Measurements from ENCODE around the gene HPRT1.

HPRT1 gene

GRCh38 chrX:134501941-134502340 is 42.0 kb downstream of the HPRT1 start:
- Histone ChIP-seq H3K9ac (ENCODE audit: low read length) (no peak overlapping the region), H3K4me2 (ENCODE audit: low read length) (no peak overlapping the region), H2BK5ac (ENCODE audit: low read length) (no peak overlapping the region), H3K56ac (ENCODE audit: low read length) (no peak overlapping the region), H3K27me3 (ENCODE audit: insufficient read depth, low read length, poor library complexity) (no peaks in the 10 kb centered on the region), H3K27ac (ENCODE audit: low read depth, low read length) (no peak overlapping the region), H4K5ac (ENCODE audit: low read length) (no peak overlapping the region), H3K79me2 (ENCODE audit: control insufficient read depth, insufficient read depth, low read length) (no peaks in the 10 kb centered on the region), H2AK5ac (ENCODE audit: low read length) (no peak overlapping the region), H3K79me1 (ENCODE audit: low read length) (no peaks in the 10 kb centered on the region), H3K36me3 (ENCODE audit: control insufficient read depth, insufficient read depth, low read length) (no peaks in the 10 kb centered on the region), H3K23ac (ENCODE audit: low read length) (no peak overlapping the region), H4K8ac (ENCODE audit: low read depth, low read length) (no peak overlapping the region), H3K4me3 (ENCODE audit: low read length) (no peak overlapping the region), H3K4ac (ENCODE audit: low read depth, low read length) (no peak overlapping the region), H2BK15ac (replicated peaks; ENCODE audit: low read depth) (no peak overlapping the region), H3K18ac (ENCODE audit: low read length) (no peak overlapping the region), H3K4me1 (ENCODE audit: control insufficient read depth, low read depth, low read length) (no peaks in the 10 kb centered on the region), H2BK120ac (ENCODE audit: low read depth, low read length) (no peak overlapping the region)
- no peak for DNase-seq
- no CpG with 5 or more reads among the region's 2 CpGs for WGBS (ENCODE audit: extremely low coverage, insufficient coverage, low lambda C conversion rate)

GRCh38 chrX:134502686-134503085 is 42.7 kb downstream of the HPRT1 start:
- H4K8ac ChIP-seq (ENCODE audit: low read depth, low read length) = no peak overlapping the region
- no peak overlapping the region for H3K23ac ChIP-seq (ENCODE audit: low read length)
- H3K9ac ChIP-seq (ENCODE audit: low read length) = no peak overlapping the region
- no peak overlapping the region for H3K4ac ChIP-seq (ENCODE audit: low read depth, low read length)
- H3K4me2 ChIP-seq (ENCODE audit: low read length) = no peak overlapping the region
- no peak overlapping the region for H3K27ac ChIP-seq (ENCODE audit: low read depth, low read length)
- no peak overlapping the region for H2BK120ac ChIP-seq (ENCODE audit: low read depth, low read length)
- no peak overlapping the region for H3K18ac ChIP-seq (ENCODE audit: low read length)
- no peaks in the 10 kb centered on the region for H3K79me2 ChIP-seq (ENCODE audit: control insufficient read depth, insufficient read depth, low read length)
- no peaks in the 10 kb centered on the region for H3K27me3 ChIP-seq (ENCODE audit: insufficient read depth, low read length, poor library complexity)
- no peak overlapping the region for H2BK15ac ChIP-seq (replicated peaks; ENCODE audit: low read depth)
- H3K79me1 ChIP-seq (ENCODE audit: low read length) = no peaks in the 10 kb centered on the region
- H2AK5ac ChIP-seq (ENCODE audit: low read length) = no peak overlapping the region
- H3K4me1 ChIP-seq (ENCODE audit: control insufficient read depth, low read depth, low read length) = no peaks in the 10 kb centered on the region
- DNase-seq = no peak
- H4K5ac ChIP-seq (ENCODE audit: low read length) = no peak overlapping the region
- no peak overlapping the region for H2BK5ac ChIP-seq (ENCODE audit: low read length)
- H3K4me3 ChIP-seq (ENCODE audit: low read length) = no peak overlapping the region
- no peak overlapping the region for H3K56ac ChIP-seq (ENCODE audit: low read length)
- no peaks in the 10 kb centered on the region for H3K36me3 ChIP-seq (ENCODE audit: control insufficient read depth, insufficient read depth, low read length)

GRCh38 chrX:134512566-134512965 is 52.6 kb downstream of the HPRT1 start:
- no peak overlapping the region for H2AK5ac ChIP-seq (ENCODE audit: low read length)
- H3K4ac ChIP-seq (ENCODE audit: low read depth, low read length) = no peak overlapping the region
- H2BK15ac ChIP-seq (replicated peaks; ENCODE audit: low read depth) = no peak overlapping the region
- H4K8ac ChIP-seq (ENCODE audit: low read depth, low read length) = no peak overlapping the region
- no peak overlapping the region for H3K4me3 ChIP-seq (ENCODE audit: low read length)
- no peaks in the 10 kb centered on the region for H3K79me1 ChIP-seq (ENCODE audit: low read length)
- no peak overlapping the region for H3K9ac ChIP-seq (ENCODE audit: low read length)
- H3K18ac ChIP-seq (ENCODE audit: low read length) = no peak overlapping the region
- no peaks in the 10 kb centered on the region for H3K79me2 ChIP-seq (ENCODE audit: control insufficient read depth, insufficient read depth, low read length)
- no peak overlapping the region for H3K56ac ChIP-seq (ENCODE audit: low read length)
- WGBS (ENCODE audit: extremely low coverage, insufficient coverage, low lambda C conversion rate) = no CpG with 5 or more reads among the region's 9 CpGs
- no peak overlapping the region for H2BK120ac ChIP-seq (ENCODE audit: low read depth, low read length)
- no peaks in the 10 kb centered on the region for H3K27me3 ChIP-seq (ENCODE audit: insufficient read depth, low read length, poor library complexity)
- no peak overlapping the region for H3K23ac ChIP-seq (ENCODE audit: low read length)
- DNase-seq = peak; percentile 84
- no peaks in the 10 kb centered on the region for H3K4me1 ChIP-seq (ENCODE audit: control insufficient read depth, low read depth, low read length)
- no peak overlapping the region for H4K5ac ChIP-seq (ENCODE audit: low read length)
- no peak overlapping the region for H3K4me2 ChIP-seq (ENCODE audit: low read length)
- no peaks in the 10 kb centered on the region for H3K36me3 ChIP-seq (ENCODE audit: control insufficient read depth, insufficient read depth, low read length)
- no peak overlapping the region for H3K27ac ChIP-seq (ENCODE audit: low read depth, low read length)
- no peak overlapping the region for H2BK5ac ChIP-seq (ENCODE audit: low read length)

- Histone ChIP-seq H2BK15ac (replicated peaks; ENCODE audit: low read depth) (no peak overlapping the region), H3K27me3 (ENCODE audit: insufficient read depth, low read length, poor library complexity) (no peaks in the 10 kb centered on the region), H3K18ac (ENCODE audit: low read length) (no peak overlapping the region), H3K27ac (ENCODE audit: low read depth, low read length) (no peak overlapping the region), H2BK5ac (ENCODE audit: low read length) (no peak overlapping the region), H4K5ac (ENCODE audit: low read length) (no peak overlapping the region), H3K79me2 (ENCODE audit: control insufficient read depth, insufficient read depth, low read length) (no peaks in the 10 kb centered on the region), H3K56ac (ENCODE audit: low read length) (no peak overlapping the region), H3K4me1 (ENCODE audit: control insufficient read depth, low read depth, low read length) (no peaks in the 10 kb centered on the region), H3K4me3 (ENCODE audit: low read length) (no peak overlapping the region), H3K23ac (ENCODE audit: low read length) (no peak overlapping the region), H3K36me3 (ENCODE audit: control insufficient read depth, insufficient read depth, low read length) (no peaks in the 10 kb centered on the region), H3K4ac (ENCODE audit: low read depth, low read length) (no peak overlapping the region), H3K79me1 (ENCODE audit: low read length) (no peaks in the 10 kb centered on the region), H4K8ac (ENCODE audit: low read depth, low read length) (no peak overlapping the region), H3K9ac (ENCODE audit: low read length) (no peak overlapping the region), H3K4me2 (ENCODE audit: low read length) (no peak overlapping the region), H2BK120ac (ENCODE audit: low read depth, low read length) (no peak overlapping the region), H2AK5ac (ENCODE audit: low read length) (no peak overlapping the region)
- DNase-seq = no peak
- no CpG with 5 or more reads among the region's 3 CpGs for WGBS (ENCODE audit: extremely low coverage, insufficient coverage, low lambda C conversion rate)
Measured at GRCh38 chrX:134513091-134513490, 53.1 kb downstream of the HPRT1 start.

GRCh38 chrX:134520860-134521390 is 61.0 kb downstream of the HPRT1 start:
- H2BK120ac ChIP-seq (ENCODE audit: low read depth, low read length) = no peak overlapping the region
- H3K79me2 ChIP-seq (ENCODE audit: control insufficient read depth, insufficient read depth, low read length) = no peaks in the 10 kb centered on the region
- no peaks in the 10 kb centered on the region for H3K36me3 ChIP-seq (ENCODE audit: control insufficient read depth, insufficient read depth, low read length)
- H2BK15ac ChIP-seq (replicated peaks; ENCODE audit: low read depth) = no peak overlapping the region
- WGBS (ENCODE audit: extremely low coverage, insufficient coverage, low lambda C conversion rate) = no CpG with 5 or more reads among the region's 3 CpGs
- H3K27me3 ChIP-seq (ENCODE audit: insufficient read depth, low read length, poor library complexity) = no peaks in the 10 kb centered on the region
- H3K23ac ChIP-seq (ENCODE audit: low read length) = no peak overlapping the region
- no peak overlapping the region for H4K5ac ChIP-seq (ENCODE audit: low read length)
- no peak overlapping the region for H2AK5ac ChIP-seq (ENCODE audit: low read length)
- no peak overlapping the region for H3K27ac ChIP-seq (ENCODE audit: low read depth, low read length)
- H3K4me3 ChIP-seq (ENCODE audit: low read length) = no peak overlapping the region
- H3K4me2 ChIP-seq (ENCODE audit: low read length) = no peak overlapping the region
- H3K56ac ChIP-seq (ENCODE audit: low read length) = no peak overlapping the region
- no peak overlapping the region for H3K18ac ChIP-seq (ENCODE audit: low read length)
- no peak overlapping the region for H2BK5ac ChIP-seq (ENCODE audit: low read length)
- H4K8ac ChIP-seq (ENCODE audit: low read depth, low read length) = no peak overlapping the region
- H3K79me1 ChIP-seq (ENCODE audit: low read length) = no peaks in the 10 kb centered on the region
- H3K4ac ChIP-seq (ENCODE audit: low read depth, low read length) = no peak overlapping the region
- H3K4me1 ChIP-seq (ENCODE audit: control insufficient read depth, low read depth, low read length) = no peaks in the 10 kb centered on the region
- H3K9ac ChIP-seq (ENCODE audit: low read length) = no peak overlapping the region
- DNase-seq = peak; percentile 89

GRCh38 chrX:134524181-134524580 is 64.2 kb downstream of the HPRT1 start:
- H3K4me2 ChIP-seq (ENCODE audit: low read length) = no peak overlapping the region
- DNase-seq = no peak
- no peaks in the 10 kb centered on the region for H3K79me2 ChIP-seq (ENCODE audit: control insufficient read depth, insufficient read depth, low read length)
- no peak overlapping the region for H2BK5ac ChIP-seq (ENCODE audit: low read length)
- H3K79me1 ChIP-seq (ENCODE audit: low read length) = no peaks in the 10 kb centered on the region
- no peak overlapping the region for H3K4me3 ChIP-seq (ENCODE audit: low read length)
- no peaks in the 10 kb centered on the region for H3K36me3 ChIP-seq (ENCODE audit: control insufficient read depth, insufficient read depth, low read length)
- no CpG with 5 or more reads among the region's 6 CpGs for WGBS (ENCODE audit: extremely low coverage, insufficient coverage, low lambda C conversion rate)
- H4K5ac ChIP-seq (ENCODE audit: low read length) = no peak overlapping the region
- no peak overlapping the region for H3K4ac ChIP-seq (ENCODE audit: low read depth, low read length)
- no peak overlapping the region for H2AK5ac ChIP-seq (ENCODE audit: low read length)
- no peak overlapping the region for H3K18ac ChIP-seq (ENCODE audit: low read length)
- H4K8ac ChIP-seq (ENCODE audit: low read depth, low read length) = no peak overlapping the region
- no peak overlapping the region for H2BK15ac ChIP-seq (replicated peaks; ENCODE audit: low read depth)
- no peak overlapping the region for H3K56ac ChIP-seq (ENCODE audit: low read length)
- H3K4me1 ChIP-seq (ENCODE audit: control insufficient read depth, low read depth, low read length) = no peaks in the 10 kb centered on the region
- H3K27me3 ChIP-seq (ENCODE audit: insufficient read depth, low read length, poor library complexity) = no peaks in the 10 kb centered on the region
- no peak overlapping the region for H3K9ac ChIP-seq (ENCODE audit: low read length)
- H3K23ac ChIP-seq (ENCODE audit: low read length) = no peak overlapping the region
- H2BK120ac ChIP-seq (ENCODE audit: low read depth, low read length) = no peak overlapping the region
- H3K27ac ChIP-seq (ENCODE audit: low read depth, low read length) = no peak overlapping the region
